ENCODE measurements around the gene TNFAIP8. TPM values are rescaled to one million over a fixed set of nuclear protein-coding genes. Genes with fewer than 3 reads are reported as not detected.

Gene TNFAIP8
- polyA plus RNA-seq, 1 of the 3 experiments (the other 2 are of a cell fraction), result 31.3 TPM

- Histone ChIP-seq H3K27ac (ENCODE audit: low read depth in 2 of 2, low read length in 1 of 2) (no peak overlapping the region), H2AFZ (ENCODE audit: low read depth) (no peak overlapping the region), H3K9me2 (no peaks in the 10 kb centered on the region), H3K79me2 (ENCODE audit: insufficient read depth) (peaks cover 14% of the 10 kb centered on the region; the same call in 1 of the 2 replicates), H3K9me3 (no peaks in the 10 kb centered on the region), H3K4me1 (ENCODE audit: control insufficient read depth in 1 of 2, insufficient read depth in 2 of 2, low read depth in 1 of 2, low read length in 1 of 2) (no peaks in the 10 kb centered on the region; a peak in 2 of 4 replicates), H3K4me3 (ENCODE audit: low read depth in 2 of 2, low read length in 1 of 2) (no peak overlapping the region), H3K4me2 (no peak overlapping the region), H3K27me3 (ENCODE audit: insufficient read depth) (no peaks in the 10 kb centered on the region), H3K36me3 (replicated peaks in 1 of 2; ENCODE audit: control insufficient read depth in 1 of 2, insufficient read depth in 2 of 2, low read length in 1 of 2) (no peaks in the 10 kb centered on the region), H3F3A (replicated peaks; ENCODE audit: insufficient read depth) (no peaks in the 10 kb centered on the region), H4K20me1 (ENCODE audit: insufficient read depth) (no peaks in the 10 kb centered on the region), H3K9ac (no peak overlapping the region)
- ChIA-PET CTCF (interaction anchor here (1.4 to 2.5 kb wide), 2 partner anchors 25 to 53 kb away, joined by 4 to 9 read pairs; no protein-coding TSS in a partner anchor), POLR2A (no interaction called here)
- 84% methylated on average over 4 of the region's 4 CpGs for WGBS (ENCODE audit: low lambda C conversion rate)
- no peak for DNase-seq
- no peak for TF ChIP-seq ELF1 (IDR thresholded peaks at IDR 0.05)
- TF ChIP-seq MXI1 (IDR thresholded peaks at IDR 0.05; ENCODE audit: low read depth, low read length), result no peak
- no peak for TF ChIP-seq RXRA (IDR thresholded peaks at IDR 0.05; ENCODE audit: borderline replicate concordance, low read depth)
These were observed 4.1 kb downstream of the TNFAIP8 start for GRCh38 chr5:119359737-119360413.

GRCh38 chr5:119360905-119361593, 5.2 kb downstream of the TNFAIP8 start:
- POLR2A ChIA-PET, result no interaction called here
- CTCF ChIA-PET, result interaction anchor here (0.7 to 2.5 kb wide), 4 partner anchors 20 to 373 kb away, joined by 3 to 11 read pairs (median 6); partner anchors contain the start of gene DTWD2
- H3K9me3 ChIP-seq, result no peaks in the 10 kb centered on the region
- DNase-seq, result no peak
- H3K4me3 ChIP-seq (ENCODE audit: low read depth in 2 of 2, low read length in 1 of 2), result no peak overlapping the region
- H3F3A ChIP-seq (replicated peaks; ENCODE audit: insufficient read depth), result no peaks in the 10 kb centered on the region
- WGBS (ENCODE audit: low lambda C conversion rate), result 95% methylated on average over 5 of the region's 5 CpGs
- H2AFZ ChIP-seq (ENCODE audit: low read depth), result no peak overlapping the region
- H4K20me1 ChIP-seq (ENCODE audit: insufficient read depth), result no peaks in the 10 kb centered on the region
- H3K9ac ChIP-seq, result no peak overlapping the region
- no peaks in the 10 kb centered on the region; a peak in 2 of 4 replicates for H3K4me1 ChIP-seq (ENCODE audit: control insufficient read depth in 1 of 2, insufficient read depth in 2 of 2, low read depth in 1 of 2, low read length in 1 of 2)
- no peak overlapping the region for H3K27ac ChIP-seq (ENCODE audit: low read depth in 2 of 2, low read length in 1 of 2)
- H3K36me3 ChIP-seq (replicated peaks in 1 of 2; ENCODE audit: control insufficient read depth in 1 of 2, insufficient read depth in 2 of 2, low read length in 1 of 2), result no peaks in the 10 kb centered on the region
- peaks cover 14% of the 10 kb centered on the region; the same call in 1 of the 2 replicates for H3K79me2 ChIP-seq (ENCODE audit: insufficient read depth)
- no peaks in the 10 kb centered on the region for H3K27me3 ChIP-seq (ENCODE audit: insufficient read depth)
- no peak overlapping the region for H3K4me2 ChIP-seq
- H3K9me2 ChIP-seq, result no peaks in the 10 kb centered on the region
- no peak for TF ChIP-seq FOSL2 (IDR thresholded peaks at IDR 0.05; ENCODE audit: borderline replicate concordance, low read depth)
- TF ChIP-seq POLR2AphosphoS5 (IDR thresholded peaks at IDR 0.05; ENCODE audit: low read depth, low read length), result no peak
- no peak for TF ChIP-seq TEAD4 (IDR thresholded peaks at IDR 0.05; ENCODE audit: borderline replicate concordance, insufficient read depth)
- no peak for TF ChIP-seq EZH2phosphoT487 (IDR thresholded peaks at IDR 0.05; ENCODE audit: borderline replicate concordance, low read depth)
- no peak for TF ChIP-seq PBX3 (IDR thresholded peaks at IDR 0.05)
- TF ChIP-seq USF2 (IDR thresholded peaks at IDR 0.05; ENCODE audit: borderline replicate concordance, low read depth, low read length), result no peak
- TF ChIP-seq MXI1 (IDR thresholded peaks at IDR 0.05; ENCODE audit: low read depth, low read length), result no peak
- TF ChIP-seq TAF1 (IDR thresholded peaks at IDR 0.05; ENCODE audit: borderline replicate concordance, low read depth, low read length), result no peak
- no peak for TF ChIP-seq MAX (IDR thresholded peaks at IDR 0.05; ENCODE audit: low read depth)
- no peak for TF ChIP-seq MEF2A (IDR thresholded peaks at IDR 0.05; ENCODE audit: borderline replicate concordance, low read depth)
- no peak for TF ChIP-seq EP300 (IDR thresholded peaks at IDR 0.05; ENCODE audit: borderline replicate concordance in 1 of 2, low read depth in 1 of 2, low read length in 1 of 2)
- TF ChIP-seq CHD2 (IDR thresholded peaks at IDR 0.05; ENCODE audit: low read length, partially characterized antibody), result no peak
- no peak for TF ChIP-seq NFIC (IDR thresholded peaks at IDR 0.05; ENCODE audit: borderline replicate concordance)
- no peak for TF ChIP-seq NRF1 (IDR thresholded peaks at IDR 0.05; ENCODE audit: low read depth, low read length)
- no peak for TF ChIP-seq RCOR1 (IDR thresholded peaks at IDR 0.05; ENCODE audit: low read length)
- TF ChIP-seq GATA2 (CRISPR knock-in tag; IDR thresholded peaks at IDR 0.05), result no peak
- no peak for TF ChIP-seq SIN3A (IDR thresholded peaks at IDR 0.05; ENCODE audit: borderline replicate concordance, low read depth, low read length)
- no peak for TF ChIP-seq FOXJ3 (CRISPR knock-in tag; IDR thresholded peaks at IDR 0.05)
- no peak for TF ChIP-seq IRF3 (IDR thresholded peaks at IDR 0.05; ENCODE audit: low read depth, low read length)
- no peak for TF ChIP-seq RXRA (IDR thresholded peaks at IDR 0.05; ENCODE audit: borderline replicate concordance, low read depth)

Measured in SK-N-SH (cell line).